GM18861 (cell line): ENCODE data around the gene CRELD2.
"Not testable (repeated sequence)": the region's sequence is repeated elsewhere in the genome, so short reads cannot be mapped to it uniquely, and the experiment has no call there.

Experiments used
- ATAC-seq: cut with Tn5 transposase; IDR thresholded peaks from one replicate; pipeline ENCODE4 v1.9.1; 2021; ENCODE audit not compliant: unreplicated experiment

Gene CRELD2

GRCh38 chr22:49943405-49943765, 25.0 kb downstream of the CRELD2 start:
- no peak for ATAC-seq

GRCh38 chr22:49943771-49944398, 25.5 kb downstream of the CRELD2 start:
- no peak for ATAC-seq

- no peak for ATAC-seq
Measured at GRCh38 chr22:49944399-49944891, 26.0 kb downstream of the CRELD2 start.

- ATAC-seq = not testable (repeated sequence)
Measured at GRCh38 chr22:49945042-49945794, 26.8 kb downstream of the CRELD2 start.

- ATAC-seq = no peak
Measured at GRCh38 chr22:49946612-49947295, 28.3 kb downstream of the CRELD2 start.

GRCh38 chr22:49947296-49947622, 28.8 kb downstream of the CRELD2 start:
- no peak for ATAC-seq

- no peak for ATAC-seq
Measured at GRCh38 chr22:49948116-49948957, 29.9 kb downstream of the CRELD2 start.

GRCh38 chr22:49948958-49949913, 30.8 kb downstream of the CRELD2 start:
- ATAC-seq = no peak

GRCh38 chr22:49949914-49950292, 31.5 kb downstream of the CRELD2 start:
- no peak for ATAC-seq

- no peak for ATAC-seq
Measured at GRCh38 chr22:49950396-49950994, 32.1 kb downstream of the CRELD2 start.

GRCh38 chr22:49951000-49951677, 32.7 kb downstream of the CRELD2 start:
- no peak for ATAC-seq

GRCh38 chr22:49951678-49951985, 33.2 kb downstream of the CRELD2 start:
- no peak for ATAC-seq

- no peak for ATAC-seq
Measured at GRCh38 chr22:49951986-49952896, 33.8 kb downstream of the CRELD2 start.

GRCh38 chr22:49953027-49953679, 34.7 kb downstream of the CRELD2 start:
- no peak for ATAC-seq

GRCh38 chr22:49953680-49954344, 35.4 kb downstream of the CRELD2 start:
- ATAC-seq = no peak

GRCh38 chr22:49954354-49954753, 35.9 kb downstream of the CRELD2 start:
- ATAC-seq = no peak

- no peak for ATAC-seq
Measured at GRCh38 chr22:49954991-49955580, 36.7 kb downstream of the CRELD2 start.
